ENCODE measurements around the gene POLR1F.

The POLR1F gene, protein sequence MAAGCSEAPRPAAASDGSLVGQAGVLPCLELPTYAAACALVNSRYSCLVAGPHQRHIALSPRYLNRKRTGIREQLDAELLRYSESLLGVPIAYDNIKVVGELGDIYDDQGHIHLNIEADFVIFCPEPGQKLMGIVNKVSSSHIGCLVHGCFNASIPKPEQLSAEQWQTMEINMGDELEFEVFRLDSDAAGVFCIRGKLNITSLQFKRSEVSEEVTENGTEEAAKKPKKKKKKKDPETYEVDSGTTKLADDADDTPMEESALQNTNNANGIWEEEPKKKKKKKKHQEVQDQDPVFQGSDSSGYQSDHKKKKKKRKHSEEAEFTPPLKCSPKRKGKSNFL

DNA sequence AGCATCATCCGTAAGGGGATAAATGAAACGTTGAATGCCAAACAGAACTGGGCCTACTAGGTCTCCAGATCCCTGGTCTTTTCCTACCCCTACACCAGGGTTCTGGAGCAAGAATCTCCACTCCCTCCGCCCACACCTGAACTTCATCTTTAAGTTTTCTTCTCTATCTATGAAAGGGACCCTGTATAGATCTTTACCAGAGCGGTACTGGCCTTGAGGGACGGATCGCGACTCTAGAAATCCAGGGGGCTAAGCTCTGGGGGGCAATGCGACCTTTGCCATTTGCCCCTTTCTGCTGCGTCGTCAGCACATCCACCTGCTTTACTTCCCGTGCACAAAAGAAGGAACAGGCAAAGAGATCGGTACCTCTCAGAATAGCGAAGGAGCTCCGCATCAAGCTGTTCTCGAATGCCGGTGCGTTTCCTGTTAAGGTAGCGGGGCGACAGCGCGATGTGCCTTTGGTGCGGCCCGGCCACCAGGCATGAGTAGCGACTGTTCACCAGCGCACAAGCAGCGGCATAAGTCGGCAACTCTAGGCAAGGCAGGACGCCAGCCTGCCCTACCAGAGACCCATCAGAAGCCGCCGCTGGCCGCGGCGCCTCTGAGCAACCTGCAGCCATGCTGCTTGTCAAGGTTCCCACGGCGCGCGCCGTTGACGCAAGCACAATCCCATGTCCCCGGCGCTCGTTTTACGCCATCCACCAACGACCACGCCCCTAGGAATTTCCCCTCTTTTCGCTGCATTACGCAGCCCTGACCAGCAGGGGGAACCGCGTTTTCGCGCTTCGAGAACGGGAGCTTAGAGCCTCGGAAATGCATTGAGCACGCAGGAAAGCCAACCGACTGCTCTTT is at the start of gene POLR1F:
Gene POLR1F, minus strand, starts transcription at position 641 of the 852 bp plus-strand sequence. Its CDS starts 21 bp downstream, at position 620.
- in situ Hi-C loops (cut with MboI; ENCODE audit: low sequenced_read_pairs, unreplicated experiment), result no loop called here
- TF ChIP-seq, protein P1, sequence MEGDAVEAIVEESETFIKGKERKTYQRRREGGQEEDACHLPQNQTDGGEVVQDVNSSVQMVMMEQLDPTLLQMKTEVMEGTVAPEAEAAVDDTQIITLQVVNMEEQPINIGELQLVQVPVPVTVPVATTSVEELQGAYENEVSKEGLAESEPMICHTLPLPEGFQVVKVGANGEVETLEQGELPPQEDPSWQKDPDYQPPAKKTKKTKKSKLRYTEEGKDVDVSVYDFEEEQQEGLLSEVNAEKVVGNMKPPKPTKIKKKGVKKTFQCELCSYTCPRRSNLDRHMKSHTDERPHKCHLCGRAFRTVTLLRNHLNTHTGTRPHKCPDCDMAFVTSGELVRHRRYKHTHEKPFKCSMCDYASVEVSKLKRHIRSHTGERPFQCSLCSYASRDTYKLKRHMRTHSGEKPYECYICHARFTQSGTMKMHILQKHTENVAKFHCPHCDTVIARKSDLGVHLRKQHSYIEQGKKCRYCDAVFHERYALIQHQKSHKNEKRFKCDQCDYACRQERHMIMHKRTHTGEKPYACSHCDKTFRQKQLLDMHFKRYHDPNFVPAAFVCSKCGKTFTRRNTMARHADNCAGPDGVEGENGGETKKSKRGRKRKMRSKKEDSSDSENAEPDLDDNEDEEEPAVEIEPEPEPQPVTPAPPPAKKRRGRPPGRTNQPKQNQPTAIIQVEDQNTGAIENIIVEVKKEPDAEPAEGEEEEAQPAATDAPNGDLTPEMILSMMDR (IDR thresholded peaks at IDR 0.05; ENCODE audit: borderline replicate concordance, control extremely low read depth, extremely low read depth, insufficient read depth, missing control alignments), result peak; percentile 97
- DNase-seq (ENCODE audit: low spot score), result peak; percentile 91

DNA sequence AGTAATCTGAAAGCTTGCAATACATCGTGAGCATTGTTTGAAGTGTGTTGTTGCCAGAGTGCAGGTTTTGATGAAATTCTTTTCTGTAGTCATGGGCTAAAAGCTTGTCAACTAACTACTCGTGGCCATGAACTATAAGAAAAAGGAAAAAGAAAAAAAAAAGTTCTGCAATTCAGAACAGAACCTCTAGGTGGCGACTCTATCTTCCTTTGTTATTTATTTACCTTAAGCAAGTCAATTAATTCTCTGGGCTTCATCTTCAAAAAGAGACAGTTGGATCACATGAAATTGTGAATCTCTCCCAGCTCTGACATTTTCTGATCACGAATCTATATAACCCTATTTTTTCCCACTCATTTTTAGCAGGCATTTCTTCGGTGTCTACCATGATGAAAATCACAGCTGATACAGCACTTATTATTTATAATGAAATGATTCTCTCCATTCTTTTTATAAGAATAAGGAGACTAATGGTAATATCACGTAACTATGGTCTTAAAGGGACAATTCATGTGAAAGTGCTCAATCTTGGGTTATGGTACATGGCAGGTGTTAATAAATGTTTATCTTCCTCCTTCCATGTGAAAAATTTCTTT is 45.8 kb upstream of the POLR1F start:
- DNase-seq (ENCODE audit: low spot score), result peak; percentile 16
- in situ Hi-C loops (cut with MboI; ENCODE audit: low sequenced_read_pairs, unreplicated experiment), result loop anchor here (10.0 to 25.0 kb wide), 3 partner anchors 408 to 840 kb away; no protein-coding TSS in a partner anchor
- TF ChIP-seq, protein P1 (IDR thresholded peaks at IDR 0.05; ENCODE audit: borderline replicate concordance, control extremely low read depth, extremely low read depth, insufficient read depth, missing control alignments), result peak; percentile 60

DNA sequence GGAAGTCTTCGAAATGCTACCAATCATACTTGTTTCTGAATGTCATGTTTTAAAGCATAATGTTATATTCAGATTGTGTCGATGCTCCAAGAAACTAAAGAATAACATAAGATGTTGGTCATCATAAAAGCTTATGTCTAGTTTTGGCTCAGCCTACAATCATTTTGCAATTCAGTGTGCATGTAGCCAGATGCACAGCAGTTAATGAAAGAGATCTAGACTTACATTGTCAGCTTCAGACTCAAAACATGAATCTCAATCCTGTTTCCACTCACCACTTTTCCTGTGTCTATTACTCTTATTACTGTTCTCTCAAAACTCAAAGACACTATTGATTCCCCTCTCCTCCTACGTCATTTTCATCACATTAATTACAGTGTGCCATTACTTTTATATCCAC is 43.2 kb upstream of the POLR1F start:
- in situ Hi-C loops (cut with MboI; ENCODE audit: low sequenced_read_pairs, unreplicated experiment), result loop anchor here (10.0 to 25.0 kb wide), 3 partner anchors 410 to 843 kb away; no protein-coding TSS in a partner anchor
- TF ChIP-seq, protein P1 (IDR thresholded peaks at IDR 0.05; ENCODE audit: borderline replicate concordance, control extremely low read depth, extremely low read depth, insufficient read depth, missing control alignments), result no peak
- DNase-seq (ENCODE audit: low spot score), result no peak

DNA sequence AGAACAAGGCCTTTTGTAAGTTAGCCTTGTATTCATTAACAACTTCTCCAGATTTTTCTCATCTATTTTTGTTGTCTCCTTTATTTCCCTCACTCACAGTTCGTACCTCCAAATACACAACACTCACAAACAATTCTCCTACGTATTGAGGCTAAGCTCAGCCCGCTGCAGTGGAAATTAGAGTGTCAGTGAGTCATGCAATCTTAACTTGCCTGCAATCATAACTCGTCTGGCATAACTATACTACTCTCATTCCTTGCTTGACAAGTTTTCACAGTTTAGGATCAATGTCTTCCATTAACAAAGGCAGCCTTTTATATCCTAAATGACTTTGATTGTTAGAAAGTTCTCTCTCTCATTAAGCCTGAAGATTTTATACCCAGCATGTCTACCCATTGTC is 40.8 kb upstream of the POLR1F start:
- no peak for DNase-seq (ENCODE audit: low spot score)
- TF ChIP-seq, protein P1 (IDR thresholded peaks at IDR 0.05; ENCODE audit: borderline replicate concordance, control extremely low read depth, extremely low read depth, insufficient read depth, missing control alignments), result no peak
- in situ Hi-C loops (cut with MboI; ENCODE audit: low sequenced_read_pairs, unreplicated experiment), result loop anchor here (10.0 to 25.0 kb wide), 3 partner anchors 413 to 845 kb away; no protein-coding TSS in a partner anchor

DNA sequence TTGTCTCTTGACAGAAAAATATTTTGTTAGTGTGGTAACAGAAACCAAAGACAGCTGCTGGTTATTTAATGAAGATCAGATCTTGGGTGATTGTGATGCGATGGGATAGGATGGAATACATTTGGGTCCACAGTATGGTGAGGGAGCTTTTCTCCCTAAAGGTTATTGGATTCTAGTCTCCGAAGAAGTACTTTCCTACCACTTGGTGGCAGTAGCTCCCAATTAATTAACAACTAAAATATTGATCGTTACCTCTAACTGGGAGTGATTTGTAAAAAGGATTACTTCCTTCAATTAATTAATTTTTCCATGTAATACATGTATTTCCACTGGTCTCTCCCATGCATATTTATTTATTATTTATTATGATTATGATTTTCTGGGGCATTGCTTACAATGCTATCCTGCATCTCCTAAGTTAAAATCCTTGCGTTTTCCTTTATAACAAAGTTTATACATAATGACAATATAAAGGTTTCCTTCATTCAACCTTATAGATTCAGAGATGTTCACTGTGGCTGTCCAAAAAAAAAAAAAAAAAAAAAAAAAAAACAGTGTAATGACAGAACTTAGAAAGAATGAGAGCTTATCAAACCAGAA is 39.0 kb upstream of the POLR1F start:
- in situ Hi-C loops (cut with MboI; ENCODE audit: low sequenced_read_pairs, unreplicated experiment), result no loop called here
- TF ChIP-seq, protein P1 (IDR thresholded peaks at IDR 0.05; ENCODE audit: borderline replicate concordance, control extremely low read depth, extremely low read depth, insufficient read depth, missing control alignments), result peak; percentile 30
- peak; percentile 60 for DNase-seq (ENCODE audit: low spot score)

DNA sequence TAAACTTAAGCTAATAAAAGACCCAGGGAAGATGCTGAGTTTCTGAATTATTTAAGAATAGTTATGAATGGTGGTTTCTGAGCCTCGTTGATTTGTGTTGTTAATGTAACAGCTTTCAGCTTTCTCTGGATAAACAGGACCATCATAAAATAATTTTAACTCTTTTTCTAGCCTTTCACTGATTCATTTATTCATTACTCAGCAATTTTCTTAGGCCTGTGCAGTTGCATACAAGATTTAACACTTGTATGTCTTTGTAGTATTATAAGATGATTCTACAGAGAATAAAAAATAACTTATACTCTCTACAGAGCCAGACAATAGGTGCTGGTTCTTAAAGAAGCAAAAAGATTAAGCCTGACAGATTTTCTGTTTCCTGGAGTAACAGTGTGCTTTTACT is 35.2 kb upstream of the POLR1F start:
- TF ChIP-seq, protein P1 (IDR thresholded peaks at IDR 0.05; ENCODE audit: borderline replicate concordance, control extremely low read depth, extremely low read depth, insufficient read depth, missing control alignments), result no peak
- in situ Hi-C loops (cut with MboI; ENCODE audit: low sequenced_read_pairs, unreplicated experiment), result no loop called here
- DNase-seq (ENCODE audit: low spot score), result no peak
